IMR-90 (cell line): ENCODE data around the gene CCDC122. TPM values are rescaled to one million over a fixed set of nuclear protein-coding genes. Genes with fewer than 3 reads are reported as not detected.

Source experiments
- ATAC-seq: fragments of 200-7000 bp; cut with Tn5 transposase; 2 replicates; pipeline ENCODE4 v1.9.1; 2020; ENCODE audit warnings: low read depth, mild to moderate bottlenecking, moderate library complexity
- BruUV-seq: library from RNA; stranded (reverse); fragments of 400-500 nt; replicated peaks from 2 replicates; lab custom pipeline; 2021; lab: Mats Ljungman, UMichigan
- CTCF ChIA-PET: fragments of 300-600 bp; formaldehyde crosslinking; extraction: SDS; loops from one replicate; lab custom pipeline; 2021; ENCODE audit warnings: antibody characterized with exemption; lab: Yijun Ruan, JAX
- POLR2A ChIA-PET: fragments of 300-600 bp; sonication (Branson Sonifier 250); formaldehyde crosslinking; loops from one replicate; lab custom pipeline; 2022; ENCODE audit warnings: antibody characterized with exemption; ENCODE audit not compliant: unreplicated experiment; lab: Charles Lee
- DNase-seq: peaks from one replicate; pipeline ENCODE4 v3.0.0; 2013
- H2AFZ ChIP-seq: replicated peaks from 2 replicates; pipeline ENCODE3; 2013; ENCODE audit warnings: low read length, mild to moderate bottlenecking; ENCODE audit not compliant: poor library complexity
- H2AK5ac ChIP-seq: 2 replicates; pipeline ENCODE4 v1.6.1; 2013; ENCODE audit warnings: low read depth, low read length, inconsistent platforms
- H2AK9ac ChIP-seq: replicated peaks from 2 replicates; pipeline ENCODE3; 2013; ENCODE audit warnings: mild to moderate bottlenecking, low read depth, low read length, moderate library complexity; ENCODE audit not compliant: poor library complexity
- H2BK120ac ChIP-seq: 2 replicates; pipeline ENCODE4 v1.6.1; 2013; ENCODE audit warnings: low read depth, low read length, inconsistent platforms
- H2BK15ac ChIP-seq: 3 replicates; pipeline ENCODE4 v1.6.1; 2013; ENCODE audit warnings: low read depth, low read length, inconsistent platforms
- H2BK20ac ChIP-seq: 2 replicates; pipeline ENCODE4 v1.6.1; 2013; ENCODE audit warnings: low read depth, mild to moderate bottlenecking, inconsistent platforms, low read length, moderate library complexity
- H2BK5ac ChIP-seq: 2 replicates; pipeline ENCODE4 v1.6.1; 2013; ENCODE audit warnings: mild to moderate bottlenecking, low read depth, low read length, inconsistent platforms; ENCODE audit not compliant: poor library complexity, severe bottlenecking
- H3K14ac ChIP-seq: replicated peaks from 2 replicates; pipeline ENCODE4 v1.6.1; 2013; ENCODE audit warnings: low read depth, low read length, inconsistent platforms
- H3K18ac ChIP-seq: 2 replicates; pipeline ENCODE4 v1.6.1; 2013; ENCODE audit warnings: low read depth, low read length, control low read depth
- H3K23ac ChIP-seq: 2 replicates; pipeline ENCODE4 v1.6.1; 2013; ENCODE audit warnings: low read depth, low read length, inconsistent platforms
- H3K27ac ChIP-seq: 2 replicates; pipeline ENCODE4 v1.5.1; 2013; ENCODE audit warnings: mild to moderate bottlenecking, control low read depth, low read length; ENCODE audit not compliant: insufficient read depth
- H3K27me3 ChIP-seq: 2 replicates; pipeline ENCODE4 v1.6.1; 2013; ENCODE audit warnings: low read length; ENCODE audit not compliant: control insufficient read depth, insufficient read depth
- H3K36me3 ChIP-seq: 2 replicates; pipeline ENCODE4 v1.6.1; 2013; ENCODE audit warnings: low read length, mixed read lengths; ENCODE audit not compliant: control insufficient read depth, insufficient read depth
- H3K4ac ChIP-seq: 2 replicates; pipeline ENCODE4 v1.6.1; 2013; ENCODE audit warnings: low read depth, low read length, inconsistent platforms
- H3K4me1 ChIP-seq: 2 replicates; pipeline ENCODE4 v1.6.1; 2013; ENCODE audit warnings: low read length, mixed read lengths; ENCODE audit not compliant: control insufficient read depth, insufficient read depth
- H3K4me2 ChIP-seq: 2 replicates; pipeline ENCODE4 v1.6.1; 2013; ENCODE audit warnings: low read depth, mild to moderate bottlenecking, control low read depth, low read length, moderate library complexity
- H3K4me3 ChIP-seq: 2 replicates; pipeline ENCODE4 v1.5.1; 2013; ENCODE audit warnings: low read depth, mild to moderate bottlenecking, control low read depth, low read length, moderate library complexity; ENCODE audit not compliant: insufficient read depth
- H3K56ac ChIP-seq: 2 replicates; pipeline ENCODE4 v1.6.1; 2013; ENCODE audit warnings: low read length, inconsistent platforms; ENCODE audit not compliant: insufficient read depth; ENCODE audit errors: extremely low read depth
- H3K79me1 ChIP-seq, 2 experiments: 2 replicates each; pipeline ENCODE4 v1.6.1; 2013; ENCODE audit warnings: low read length in 2 of 2, inconsistent platforms in 1 of 2, low read depth in 1 of 2
- H3K9ac ChIP-seq: 2 replicates; pipeline ENCODE4 v1.6.1; 2013; ENCODE audit warnings: low read depth, low read length, control low read depth
- H3K9me1 ChIP-seq: 2 replicates; pipeline ENCODE4 v1.6.1; 2013; ENCODE audit warnings: low read length, inconsistent platforms; ENCODE audit not compliant: insufficient read depth
- H3K9me3 ChIP-seq: 2 replicates; pipeline ENCODE4 v1.6.1; 2013; ENCODE audit warnings: low read length; ENCODE audit not compliant: control insufficient read depth, insufficient read depth
- H4K20me1 ChIP-seq: 2 replicates; pipeline ENCODE4 v1.6.1; 2013; ENCODE audit warnings: low read length, inconsistent platforms; ENCODE audit not compliant: insufficient read depth
- H4K5ac ChIP-seq: 2 replicates; pipeline ENCODE4 v1.6.1; 2013; ENCODE audit warnings: mild to moderate bottlenecking, low read depth, low read length, control low read depth
- H4K8ac ChIP-seq, 2 experiments: 2 replicates each; pipeline ENCODE4 v1.6.1; 2013; ENCODE audit warnings: low read depth in 2 of 2, low read length in 2 of 2, control low read depth in 1 of 2, inconsistent platforms in 1 of 2
- H4K91ac ChIP-seq: 2 replicates; pipeline ENCODE4 v1.6.1; 2013; ENCODE audit warnings: low read depth, low read length, inconsistent platforms; ENCODE audit not compliant: insufficient read depth
- RAD21 ChIP-seq: IDR thresholded peaks from 2 replicates; pipeline ENCODE4 v1.6.1; 2012; ENCODE audit warnings: low read length, improper control_type of control experiment
- dilution Hi-C: fragments of 300-500 bp; cut with HindIII; formaldehyde crosslinking; loops from one replicate; pipeline ENCODE4 v1.14.3; 2018; ENCODE audit warnings: low sequenced_read_pairs; ENCODE audit not compliant: unreplicated experiment
- in situ Hi-C: fragments of 300-500 bp; cut with MboI; formaldehyde crosslinking; loops from 3 replicates; pipeline ENCODE4 v1.14.3; 2019; ENCODE audit warnings: low sequenced_read_pairs, inconsistent platforms, mixed read lengths
- intact Hi-C: fragments of 100-400 bp; cut with micrococcal nuclease; formaldehyde crosslinking; loops from 2 replicates; pipeline ENCODE4 v1.10.0; 2022
- polyA plus RNA-seq, 3 experiments: library from polyadenylated mRNA; depleted of rRNA; stranded (reverse); fragments of >200 nt; gene quantifications; 2 replicates each; pipeline ENCODE4 v1.2.3, GENCODE V29; 2012; ENCODE audit warnings: low replicate concordance in 1 of 3
- total RNA-seq: library from RNA; depleted of rRNA; stranded (reverse); fragments of >200 nt; gene quantifications from 2 replicates; pipeline ENCODE4 v1.2.3, GENCODE V29; 2012
- TF ChIP-seq, protein P1 (sequence below): conservative IDR thresholded peaks from 2 replicates; pipeline ENCODE4 v1.5.1; 2012; ENCODE audit warnings: mild to moderate bottlenecking, low read depth, low read length, improper control_type of control experiment

CCDC122 gene
- total and polyA plus RNA-seq, 2 of the 4 experiments (the other 2 are of a cell fraction) = 0.70 to 0.72 TPM

DNA sequence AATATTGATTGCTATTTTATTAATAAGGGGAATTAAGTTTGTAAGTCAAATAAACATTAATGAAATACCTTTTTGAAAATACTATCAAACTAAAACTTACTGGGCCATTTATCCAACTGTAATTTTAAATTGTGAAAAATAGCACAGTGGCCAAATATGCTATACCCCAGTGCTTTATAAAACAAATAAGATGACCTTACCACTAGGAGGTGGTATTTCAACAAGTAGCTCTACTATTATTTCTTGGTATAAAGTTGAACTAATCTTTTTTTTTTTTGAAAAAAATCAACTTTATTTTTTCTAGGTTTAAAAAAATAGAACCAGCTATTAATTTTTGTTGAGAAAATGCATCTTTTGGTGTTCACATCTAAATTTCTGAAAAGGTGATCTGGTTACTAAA, 14.9 kb upstream of the CCDC122 start:
- intact Hi-C loops = no loop called here
- H3K56ac ChIP-seq = no peak overlapping the region
- H3K9ac ChIP-seq = no peak overlapping the region
- H3K36me3 ChIP-seq = no peaks in the 10 kb centered on the region; the same call in 1 of the 2 replicates
- no peak overlapping the region for H2BK5ac ChIP-seq
- in situ Hi-C loops = no loop called here
- no peak overlapping the region for H2AFZ ChIP-seq
- no peak overlapping the region for H2BK120ac ChIP-seq
- no peaks in the 10 kb centered on the region for H3K9me1 ChIP-seq
- H3K4ac ChIP-seq = no peak overlapping the region
- ChIA-PET CTCF (interaction anchor here (0.5 to 0.9 kb wide), 4 partner anchors 11 to 1422 kb away, joined by 3 to 9 read pairs (median 3); no protein-coding TSS in a partner anchor), POLR2A (interaction anchor here (0.6 kb wide), 1 partner anchor 628 kb away, joined by 4 read pairs; no protein-coding TSS in a partner anchor)
- H4K8ac ChIP-seq = no peak overlapping the region
- ATAC-seq = no peak
- no peak overlapping the region for H3K18ac ChIP-seq
- no peaks in the 10 kb centered on the region for H4K20me1 ChIP-seq
- no peak overlapping the region for H2BK20ac ChIP-seq
- H3K4me1 ChIP-seq = peaks cover 8% of the 10 kb centered on the region; the same call in 1 of the 2 replicates
- no TSS peak for BruUV-seq
- H2BK15ac ChIP-seq = no peak overlapping the region
- no peaks in the 10 kb centered on the region for H3K79me1 ChIP-seq
- H2AK9ac ChIP-seq = no peak overlapping the region
- H3K4me3 ChIP-seq = no peak overlapping the region
- no peaks in the 10 kb centered on the region for H3K27me3 ChIP-seq
- no peaks in the 10 kb centered on the region for H3K9me3 ChIP-seq
- H4K91ac ChIP-seq = no peak overlapping the region
- no peak overlapping the region for H3K27ac ChIP-seq
- H4K5ac ChIP-seq = no peak overlapping the region
- no peak overlapping the region for H2AK5ac ChIP-seq
- H3K14ac ChIP-seq = no peak overlapping the region
- no peak overlapping the region for H3K4me2 ChIP-seq
- TF ChIP-seq RAD21 = no peak
- TF ChIP-seq, protein P1, sequence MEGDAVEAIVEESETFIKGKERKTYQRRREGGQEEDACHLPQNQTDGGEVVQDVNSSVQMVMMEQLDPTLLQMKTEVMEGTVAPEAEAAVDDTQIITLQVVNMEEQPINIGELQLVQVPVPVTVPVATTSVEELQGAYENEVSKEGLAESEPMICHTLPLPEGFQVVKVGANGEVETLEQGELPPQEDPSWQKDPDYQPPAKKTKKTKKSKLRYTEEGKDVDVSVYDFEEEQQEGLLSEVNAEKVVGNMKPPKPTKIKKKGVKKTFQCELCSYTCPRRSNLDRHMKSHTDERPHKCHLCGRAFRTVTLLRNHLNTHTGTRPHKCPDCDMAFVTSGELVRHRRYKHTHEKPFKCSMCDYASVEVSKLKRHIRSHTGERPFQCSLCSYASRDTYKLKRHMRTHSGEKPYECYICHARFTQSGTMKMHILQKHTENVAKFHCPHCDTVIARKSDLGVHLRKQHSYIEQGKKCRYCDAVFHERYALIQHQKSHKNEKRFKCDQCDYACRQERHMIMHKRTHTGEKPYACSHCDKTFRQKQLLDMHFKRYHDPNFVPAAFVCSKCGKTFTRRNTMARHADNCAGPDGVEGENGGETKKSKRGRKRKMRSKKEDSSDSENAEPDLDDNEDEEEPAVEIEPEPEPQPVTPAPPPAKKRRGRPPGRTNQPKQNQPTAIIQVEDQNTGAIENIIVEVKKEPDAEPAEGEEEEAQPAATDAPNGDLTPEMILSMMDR = peak; percentile 30; the same call in 1 of the 2 replicates
- DNase-seq = no peak
- H3K23ac ChIP-seq = no peak overlapping the region
- dilution Hi-C loops = no loop called here
